Effector memory CD4-positive, alpha-beta T cell (primary cell): ENCODE data around the gene SPATA3.
A peak's percentile ranks its signal among the peaks of the same experiment; 100 is the strongest.

ENCODE experiments used
- DNase-seq, 3 donors: peaks; one replicate each; pipeline ENCODE4 v3.0.0-alpha.2; 2020
- H3K27ac ChIP-seq: 2 replicates; pipeline ENCODE4 v1.7.0; 2013; ENCODE audit warnings: mild to moderate bottlenecking, low read length, moderate library complexity; ENCODE audit not compliant: insufficient read depth, poor library complexity, severe bottlenecking
- H3K27me3 ChIP-seq: replicated peaks from 2 replicates; pipeline ENCODE4 v1.7.0; 2013; ENCODE audit warnings: mild to moderate bottlenecking, low read length; ENCODE audit not compliant: insufficient read depth, control insufficient read depth, poor library complexity, severe bottlenecking
- H3K36me3 ChIP-seq: 2 replicates; pipeline ENCODE4 v1.7.0; 2013; ENCODE audit warnings: mild to moderate bottlenecking, low read length, moderate library complexity; ENCODE audit not compliant: control insufficient read depth, insufficient read depth
- H3K4me1 ChIP-seq: 2 replicates; pipeline ENCODE4 v1.7.0; 2013; ENCODE audit warnings: low read length, mild to moderate bottlenecking; ENCODE audit not compliant: control insufficient read depth, insufficient read depth, poor library complexity, severe bottlenecking
- H3K4me3 ChIP-seq: 2 replicates; pipeline ENCODE4 v1.7.0; 2013; ENCODE audit warnings: low read length, low read depth, mild to moderate bottlenecking; ENCODE audit not compliant: insufficient read depth, poor library complexity, severe bottlenecking
- H3K9me3 ChIP-seq: 2 replicates; pipeline ENCODE4 v1.7.0; 2013; ENCODE audit warnings: mild to moderate bottlenecking, low read length, moderate library complexity; ENCODE audit not compliant: control insufficient read depth

The SPATA3 gene

GRCh38 chr2:230954746-230955145 lies 41.2 kb upstream of the SPATA3 start:
- Histone ChIP-seq H3K27me3 (peaks cover 17% of the 10 kb centered on the region), H3K4me3 (no peak overlapping the region), H3K9me3 (no peaks in the 10 kb centered on the region), H3K36me3 (no peaks in the 10 kb centered on the region), H3K4me1 (peaks cover 9% of the 10 kb centered on the region), H3K27ac (no peak overlapping the region)
- DNase-seq, result no peak

- peaks cover 17% of the 10 kb centered on the region for H3K27me3 ChIP-seq
- H3K4me1 ChIP-seq, result peaks cover 9% of the 10 kb centered on the region
- DNase-seq, result no peak
- no peak overlapping the region for H3K4me3 ChIP-seq
- H3K9me3 ChIP-seq, result no peaks in the 10 kb centered on the region
- no peak overlapping the region for H3K27ac ChIP-seq
- no peaks in the 10 kb centered on the region for H3K36me3 ChIP-seq
Observed at GRCh38 chr2:230955163-230955737, 40.7 kb upstream of the SPATA3 start.

- no peaks in the 10 kb centered on the region for H3K36me3 ChIP-seq
- no peaks in the 10 kb centered on the region for H3K9me3 ChIP-seq
- no peak overlapping the region for H3K27ac ChIP-seq
- peaks cover 9% of the 10 kb centered on the region for H3K4me1 ChIP-seq
- H3K27me3 ChIP-seq, result peaks cover 17% of the 10 kb centered on the region
- peak overlapping the region; percentile 35 for H3K4me3 ChIP-seq
- DNase-seq, result no peak
Observed at GRCh38 chr2:230956827-230957755, 38.8 kb upstream of the SPATA3 start.

- Histone ChIP-seq H3K27ac (no peak overlapping the region), H3K4me1 (peaks cover 9% of the 10 kb centered on the region), H3K9me3 (no peaks in the 10 kb centered on the region), H3K27me3 (peaks cover 17% of the 10 kb centered on the region), H3K4me3 (peak overlapping the region; percentile 35), H3K36me3 (no peaks in the 10 kb centered on the region)
- no peak for DNase-seq
Observed at GRCh38 chr2:230957756-230958391, 38.0 kb upstream of the SPATA3 start.

- H3K4me3 ChIP-seq, result no peak overlapping the region
- H3K9me3 ChIP-seq, result no peaks in the 10 kb centered on the region
- H3K27ac ChIP-seq, result no peak overlapping the region
- H3K36me3 ChIP-seq, result no peaks in the 10 kb centered on the region
- H3K27me3 ChIP-seq, result peaks cover 17% of the 10 kb centered on the region
- peaks cover 9% of the 10 kb centered on the region for H3K4me1 ChIP-seq
- no peak for DNase-seq
Observed at GRCh38 chr2:230958820-230959756, 36.8 kb upstream of the SPATA3 start.

- Histone ChIP-seq H3K9me3 (no peaks in the 10 kb centered on the region), H3K4me3 (no peak overlapping the region), H3K27me3 (peaks cover 17% of the 10 kb centered on the region), H3K4me1 (peaks cover 9% of the 10 kb centered on the region), H3K27ac (no peak overlapping the region), H3K36me3 (no peaks in the 10 kb centered on the region)
- no peak for DNase-seq
Observed at GRCh38 chr2:230960026-230960425, 35.9 kb upstream of the SPATA3 start.

GRCh38 chr2:230961091-230961491 lies 34.8 kb upstream of the SPATA3 start:
- Histone ChIP-seq H3K27me3 (peaks cover 17% of the 10 kb centered on the region), H3K27ac (no peak overlapping the region), H3K4me3 (no peak overlapping the region), H3K9me3 (no peaks in the 10 kb centered on the region), H3K36me3 (no peaks in the 10 kb centered on the region), H3K4me1 (peaks cover 9% of the 10 kb centered on the region)
- no peak for DNase-seq

- no peak overlapping the region for H3K4me3 ChIP-seq
- H3K4me1 ChIP-seq, result peaks cover 5% of the 10 kb centered on the region
- no peaks in the 10 kb centered on the region for H3K36me3 ChIP-seq
- no peaks in the 10 kb centered on the region for H3K9me3 ChIP-seq
- no peak for DNase-seq
- H3K27ac ChIP-seq, result no peak overlapping the region
- H3K27me3 ChIP-seq, result no peaks in the 10 kb centered on the region
Observed at GRCh38 chr2:230964136-230964730, 31.7 kb upstream of the SPATA3 start.

GRCh38 chr2:230967113-230967512 lies 28.8 kb upstream of the SPATA3 start:
- no peaks in the 10 kb centered on the region for H3K36me3 ChIP-seq
- H3K4me3 ChIP-seq, result no peak overlapping the region
- no peaks in the 10 kb centered on the region for H3K27me3 ChIP-seq
- H3K9me3 ChIP-seq, result no peaks in the 10 kb centered on the region
- H3K27ac ChIP-seq, result no peak overlapping the region
- peaks cover 6% of the 10 kb centered on the region for H3K4me1 ChIP-seq
- DNase-seq, result no peak
